Activated CD4-positive, alpha-beta T cell treated with anti-CD3 and anti-CD28 coated beads, Interleukin-2, amount 10 ng/mL, durations not matched to agents 7 days and 5 days (primary cell): Measurements from ENCODE around the gene IKZF1. TPM values are rescaled to one million over a fixed set of nuclear protein-coding genes. Genes with fewer than 3 reads are reported as not detected.

Experiments
- CTCF ChIA-PET: fragments of 350-600 bp; sonication (Branson Sonifier 250); formaldehyde crosslinking; loops from one replicate; lab custom pipeline; 2021; ENCODE audit warnings: antibody characterized with exemption; lab: Charles Lee
- POLR2A ChIA-PET: fragments of 350-600 bp; sonication (Branson Sonifier 250); formaldehyde crosslinking; loops from one replicate; lab custom pipeline; 2021; ENCODE audit warnings: antibody characterized with exemption; lab: Charles Lee
- DNase-seq: peaks from one replicate; pipeline ENCODE4 v3.0.0-alpha.2; 2020
- H3K27ac Mint-ChIP-seq: one replicate; pipeline ENCODE4 v1.8.0; 2021; ENCODE audit warnings: mild to moderate bottlenecking, moderate library complexity, mixed read lengths
- H3K27me3 Mint-ChIP-seq: one replicate; pipeline ENCODE4 v1.8.0; 2021; ENCODE audit warnings: mixed read lengths
- H3K36me3 Mint-ChIP-seq: one replicate; pipeline ENCODE4 v1.8.0; 2021; ENCODE audit warnings: low read depth, mixed read lengths
- H3K4me1 Mint-ChIP-seq: one replicate; pipeline ENCODE4 v1.8.0; 2021; ENCODE audit warnings: mixed read lengths
- H3K4me3 Mint-ChIP-seq: one replicate; pipeline ENCODE4 v1.8.0; 2021; ENCODE audit warnings: mild to moderate bottlenecking, moderate library complexity, mixed read lengths
- H3K9me3 Mint-ChIP-seq: one replicate; pipeline ENCODE4 v1.8.0; 2021; ENCODE audit warnings: mixed read lengths
- total RNA-seq, 2 experiments: library from RNA; stranded (reverse); gene quantifications; one replicate each; pipeline ENCODE4 v1.2.3, GENCODE V29; 2021

The IKZF1 gene
- total RNA-seq, 2 experiments from 2014 or later = 379 to 406 TPM

DNA sequence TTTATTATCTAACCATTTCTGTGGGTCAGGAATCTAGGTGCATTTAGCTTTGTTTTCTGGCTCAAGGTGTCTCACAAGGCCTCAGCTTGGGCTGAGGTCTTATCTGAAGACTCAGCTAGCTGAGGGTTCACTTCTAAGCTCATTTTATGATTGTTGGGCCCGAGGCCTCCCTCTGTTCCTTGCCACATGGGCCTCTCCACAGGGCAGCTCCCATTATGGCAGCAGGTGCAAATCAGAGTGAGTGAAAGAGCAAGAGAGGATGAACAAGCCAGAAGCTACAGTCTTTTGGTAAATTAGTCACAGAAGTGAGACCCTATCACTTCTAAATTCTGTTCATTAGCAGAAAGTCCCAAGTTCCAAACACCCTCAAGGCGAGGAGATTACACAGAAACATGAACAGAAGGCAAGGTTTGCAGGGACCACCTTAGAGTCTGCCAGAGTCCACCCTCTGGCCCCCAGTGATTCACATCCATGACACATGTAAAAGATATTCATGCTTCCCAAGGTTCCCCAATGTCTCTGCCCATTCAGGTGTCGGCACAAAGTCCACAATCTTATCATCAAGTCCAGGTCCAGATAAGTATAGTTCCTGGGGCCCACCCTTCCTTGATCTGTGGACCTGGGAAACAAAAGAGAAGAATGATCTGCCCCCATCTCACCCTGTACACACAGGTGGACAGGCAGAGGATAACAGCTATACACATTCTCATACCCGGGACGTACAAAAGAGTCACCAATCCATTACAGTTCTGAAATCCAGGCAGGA lies 121.9 kb downstream of the IKZF1 start:
- Mint-ChIP-seq H3K4me3 (no peak overlapping the region), H3K27me3 (no peaks in the 10 kb centered on the region), H3K36me3 (no peaks in the 10 kb centered on the region), H3K27ac (no peak overlapping the region), H3K9me3 (no peaks in the 10 kb centered on the region), H3K4me1 (no peaks in the 10 kb centered on the region)
- ChIA-PET POLR2A (no interaction called here), CTCF (interaction anchor here (0.8 to 2.8 kb wide), 2 partner anchors 8 to 221 kb away, joined by 3 to 13 read pairs; no protein-coding TSS in a partner anchor)
- no peak for DNase-seq

DNA sequence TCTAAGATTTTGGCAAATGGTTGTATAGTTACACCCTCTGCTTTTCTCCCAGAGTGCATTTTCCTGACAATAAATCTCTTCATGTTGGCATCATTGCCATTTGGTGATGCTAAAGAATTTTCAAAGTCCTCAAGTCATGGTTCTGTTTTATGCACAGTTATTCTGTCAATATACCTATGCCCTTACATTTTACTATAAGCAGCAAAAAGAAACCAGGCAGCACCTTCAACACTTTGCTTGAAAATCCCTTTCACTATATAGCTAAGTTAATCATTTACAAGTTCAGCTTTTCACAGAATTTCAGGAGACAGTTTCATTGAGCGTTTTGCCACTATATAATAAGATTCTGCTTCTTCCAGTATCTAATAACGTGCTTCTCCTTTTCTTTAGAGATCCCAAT lies 123.0 kb downstream of the IKZF1 start:
- H3K27ac Mint-ChIP-seq = no peak overlapping the region
- CTCF ChIA-PET = interaction anchor here (0.8 to 2.8 kb wide), 3 partner anchors 9 to 222 kb away, joined by 3 to 13 read pairs (median 3); no protein-coding TSS in a partner anchor
- H3K36me3 Mint-ChIP-seq = no peaks in the 10 kb centered on the region
- no peak overlapping the region for H3K4me3 Mint-ChIP-seq
- H3K9me3 Mint-ChIP-seq = no peaks in the 10 kb centered on the region
- POLR2A ChIA-PET = no interaction called here
- no peaks in the 10 kb centered on the region for H3K4me1 Mint-ChIP-seq
- H3K27me3 Mint-ChIP-seq = no peaks in the 10 kb centered on the region
- DNase-seq = no peak

DNA sequence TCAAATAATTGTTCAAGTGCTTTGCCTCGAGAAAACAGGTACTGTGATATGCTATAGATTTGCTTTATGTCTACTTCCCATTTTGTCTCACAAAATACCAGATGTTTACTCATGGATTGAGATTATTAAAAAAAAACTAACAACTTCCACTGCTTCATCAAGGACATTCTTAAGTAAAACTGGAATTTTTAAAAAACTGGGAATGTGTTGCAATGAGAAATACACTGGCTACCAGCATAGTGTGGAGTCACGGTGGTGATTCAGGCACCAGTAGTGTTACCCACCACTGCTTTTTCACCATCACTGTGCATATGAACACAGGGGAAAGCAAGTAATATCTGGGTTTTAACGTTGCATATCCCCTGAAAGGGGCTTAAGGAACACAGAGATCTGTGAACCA lies 124.4 kb downstream of the IKZF1 start:
- Mint-ChIP-seq H3K9me3 (no peaks in the 10 kb centered on the region), H3K4me1 (no peaks in the 10 kb centered on the region), H3K27me3 (no peaks in the 10 kb centered on the region), H3K27ac (no peak overlapping the region), H3K36me3 (no peaks in the 10 kb centered on the region), H3K4me3 (no peak overlapping the region)
- POLR2A ChIA-PET = no interaction called here
- no peak for DNase-seq
- CTCF ChIA-PET = interaction anchor here (1.0 to 2.8 kb wide), 2 partner anchors 11 to 273 kb away, joined by 3 to 13 read pairs; no protein-coding TSS in a partner anchor

GRCh38 chr7:50431316-50431715 lies 126.8 kb downstream of the IKZF1 start:
- Mint-ChIP-seq H3K9me3 (no peaks in the 10 kb centered on the region), H3K27ac (no peak overlapping the region), H3K4me3 (no peak overlapping the region), H3K27me3 (no peaks in the 10 kb centered on the region), H3K36me3 (no peaks in the 10 kb centered on the region), H3K4me1 (no peaks in the 10 kb centered on the region)
- ChIA-PET CTCF (interaction anchor here (0.6 to 2.2 kb wide), 4 partner anchors 11 to 603 kb away, joined by 3 to 6 read pairs (median 4); no protein-coding TSS in a partner anchor), POLR2A (no interaction called here)
- no peak for DNase-seq

DNA sequence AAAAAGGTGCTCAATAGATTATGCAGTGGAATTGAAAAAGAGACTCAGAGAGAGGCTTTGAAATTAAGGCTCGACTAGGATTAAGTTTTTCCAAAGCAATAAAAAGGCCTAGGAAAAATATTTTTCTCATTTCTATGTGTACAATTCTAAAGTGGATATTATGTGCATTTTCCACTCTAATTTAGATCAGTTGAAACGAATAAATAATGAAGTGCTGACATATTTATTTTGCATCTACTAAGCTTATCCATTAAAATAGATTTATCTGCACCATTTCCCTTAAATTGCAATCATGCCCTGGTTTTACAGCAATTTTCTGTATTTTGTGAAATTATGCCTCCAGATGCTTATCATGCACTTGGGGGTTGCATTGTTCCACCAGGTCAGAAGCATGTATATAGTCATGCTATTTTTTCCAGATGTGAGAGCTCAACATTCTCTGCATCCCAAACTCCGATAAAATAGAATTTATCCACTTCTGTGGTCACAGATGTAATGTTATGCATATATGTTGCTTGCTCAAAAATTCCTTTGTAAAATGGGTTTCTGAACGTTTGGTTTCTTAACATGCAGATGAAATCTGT lies 127.3 kb downstream of the IKZF1 start:
- Mint-ChIP-seq H3K4me3 (no peak overlapping the region), H3K4me1 (no peaks in the 10 kb centered on the region), H3K27ac (no peak overlapping the region), H3K36me3 (peaks cover 1% of the 10 kb centered on the region), H3K27me3 (no peaks in the 10 kb centered on the region), H3K9me3 (no peaks in the 10 kb centered on the region)
- ChIA-PET CTCF (interaction anchor here (0.6 to 2.2 kb wide), 3 partner anchors 11 to 308 kb away, joined by 3 to 6 read pairs (median 4); no protein-coding TSS in a partner anchor), POLR2A (no interaction called here)
- no peak for DNase-seq

DNA sequence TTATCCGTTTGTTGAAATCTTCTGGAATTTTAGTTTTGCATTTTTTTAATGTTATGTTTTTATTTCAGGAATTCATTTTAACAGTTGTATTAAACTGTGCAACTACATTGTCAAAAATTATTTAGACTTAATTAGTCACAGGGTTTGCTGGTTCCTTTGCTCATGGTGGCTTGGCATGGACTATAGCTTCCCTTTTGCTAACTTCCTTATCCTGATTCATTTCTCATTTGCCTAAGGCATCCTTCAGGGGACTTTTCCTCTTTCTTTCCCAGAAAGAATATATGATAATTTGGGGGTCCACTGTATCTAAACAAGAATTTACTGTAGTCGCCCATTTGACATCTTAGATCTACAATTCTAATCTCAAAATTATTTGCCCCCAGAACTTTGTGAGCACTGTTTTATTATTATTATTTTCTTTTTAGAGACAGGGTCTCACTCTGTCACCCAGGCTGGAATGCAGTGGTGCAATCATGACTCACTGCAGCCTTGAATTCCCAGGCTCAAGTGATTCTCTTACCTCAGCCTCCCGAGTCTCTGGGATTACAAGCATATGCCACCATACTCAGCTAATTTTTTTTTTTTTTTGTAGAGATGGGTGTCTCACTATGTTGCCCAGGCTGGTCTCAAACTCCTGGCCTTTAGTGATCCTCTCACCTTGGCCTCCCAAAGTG lies 131.8 kb downstream of the IKZF1 start:
- no peak overlapping the region for H3K27ac Mint-ChIP-seq
- no peak for DNase-seq
- ChIA-PET CTCF (no interaction called here), POLR2A (interaction anchor here (0.6 kb wide), 1 partner anchor 236 kb away, joined by 3 read pairs; no protein-coding TSS in a partner anchor)
- H3K27me3 Mint-ChIP-seq = no peaks in the 10 kb centered on the region
- no peaks in the 10 kb centered on the region for H3K9me3 Mint-ChIP-seq
- H3K4me3 Mint-ChIP-seq = no peak overlapping the region
- H3K36me3 Mint-ChIP-seq = peaks cover 21% of the 10 kb centered on the region
- no peaks in the 10 kb centered on the region for H3K4me1 Mint-ChIP-seq

DNA sequence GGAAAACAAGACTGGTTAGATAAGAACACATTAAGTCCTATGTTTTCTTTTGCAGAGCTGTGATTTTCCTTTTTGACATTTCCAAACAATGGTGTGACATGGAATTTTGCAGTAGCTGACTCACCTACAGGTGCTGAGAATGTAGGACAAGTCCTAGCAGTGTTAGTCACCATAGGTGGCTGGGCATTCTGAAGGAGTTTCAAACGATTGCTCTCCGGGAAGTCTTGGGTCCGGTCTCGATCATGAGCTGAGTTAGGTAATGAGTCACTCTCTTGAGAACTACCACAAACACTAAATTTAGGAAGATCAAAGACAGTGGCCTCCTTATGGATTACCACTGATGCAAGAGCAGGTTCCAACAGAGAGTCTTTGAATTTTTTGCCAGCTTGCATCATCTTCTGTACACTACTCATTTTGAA lies 142.0 kb downstream of the IKZF1 start:
- Mint-ChIP-seq H3K4me1 (peaks cover 61% of the 10 kb centered on the region), H3K36me3 (peaks cover 45% of the 10 kb centered on the region), H3K9me3 (no peaks in the 10 kb centered on the region), H3K27me3 (no peaks in the 10 kb centered on the region), H3K4me3 (no peak overlapping the region), H3K27ac (peak overlapping the region; percentile 33)
- DNase-seq = no peak
- ChIA-PET POLR2A (no interaction called here), CTCF (interaction anchor here (1.2 kb wide), 1 partner anchor 8 kb away, joined by 3 read pairs; no protein-coding TSS in a partner anchor)

DNA sequence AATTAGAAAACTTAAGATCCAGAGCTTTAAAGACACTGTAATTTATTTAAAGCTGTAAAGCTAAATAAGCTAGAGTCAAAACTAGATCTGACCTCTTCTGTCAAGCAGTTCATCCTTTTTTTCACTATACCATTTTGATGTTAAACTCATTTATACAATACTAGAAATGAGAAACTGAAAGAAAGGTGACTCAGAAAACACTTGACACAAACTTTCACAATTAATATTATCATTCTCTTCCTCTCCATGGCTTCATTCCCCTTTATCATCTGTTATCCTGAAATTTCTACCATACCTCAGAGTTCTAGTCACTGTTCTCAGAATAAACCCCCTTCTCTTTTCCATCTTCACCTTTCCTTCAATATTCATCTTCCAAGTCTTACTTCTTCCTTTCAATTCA lies 144.3 kb downstream of the IKZF1 start:
- Mint-ChIP-seq H3K27ac (peak overlapping the region; percentile 96), H3K4me1 (peaks cover 60% of the 10 kb centered on the region), H3K27me3 (peaks cover 7% of the 10 kb centered on the region), H3K4me3 (peak overlapping the region; percentile 92), H3K36me3 (peaks cover 31% of the 10 kb centered on the region), H3K9me3 (no peaks in the 10 kb centered on the region)
- ChIA-PET CTCF (interaction anchor here (1.3 kb wide), 1 partner anchor 25 kb away, joined by 4 read pairs; no protein-coding TSS in a partner anchor), POLR2A (no interaction called here)
- DNase-seq = no peak

- Mint-ChIP-seq H3K36me3 (peaks cover 24% of the 10 kb centered on the region), H3K27ac (peak overlapping the region; percentile 96), H3K9me3 (no peaks in the 10 kb centered on the region), H3K4me3 (peak overlapping the region; percentile 92), H3K4me1 (peaks cover 54% of the 10 kb centered on the region), H3K27me3 (peaks cover 8% of the 10 kb centered on the region)
- ChIA-PET POLR2A (no interaction called here), CTCF (interaction anchor here (0.9 to 1.3 kb wide), 3 partner anchors 26 to 306 kb away, joined by 3 to 4 read pairs (median 4); no protein-coding TSS in a partner anchor)
- no peak for DNase-seq
These were observed 145.0 kb downstream of the IKZF1 start for GRCh38 chr7:50449501-50449880.

DNA sequence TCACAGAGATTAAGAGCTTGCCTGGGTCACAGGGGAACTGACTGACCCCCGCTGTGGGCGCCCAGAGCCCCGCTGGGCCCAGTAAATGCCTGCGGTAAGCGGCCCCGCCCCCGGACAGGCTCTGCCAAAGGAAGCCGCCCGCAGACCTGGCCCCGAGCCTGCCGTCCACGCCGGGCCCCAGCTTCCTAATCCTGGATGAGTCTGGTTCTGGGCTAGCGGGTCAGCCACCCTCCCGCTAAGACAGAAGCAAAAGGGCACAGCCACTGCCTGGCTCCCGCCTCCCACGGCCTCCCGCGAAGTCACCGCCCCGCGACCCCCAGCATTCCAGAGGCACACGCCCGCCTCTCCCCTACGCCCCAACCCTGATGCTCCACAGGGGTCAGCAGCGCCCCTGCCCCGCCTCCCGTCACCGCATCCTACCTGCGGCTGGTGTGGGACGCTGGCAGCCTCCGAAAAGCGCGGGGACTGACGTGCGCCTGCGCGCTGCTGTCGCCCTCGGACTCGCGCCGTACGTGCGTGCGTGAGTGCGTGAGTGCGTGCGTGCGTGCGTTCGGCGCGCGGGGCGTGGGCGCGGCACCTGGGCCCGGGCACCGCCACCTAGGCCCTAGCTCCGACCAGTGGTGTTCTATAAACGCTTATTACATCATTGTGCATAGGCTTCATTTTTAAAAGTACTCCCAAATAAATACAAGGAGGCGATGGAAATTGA lies 145.5 kb downstream of the IKZF1 start, which contains the start of gene FIGNL1:
Gene FIGNL1 (minus strand): TSS at position 470 of the 709 bp plus-strand sequence. CDS start 3,063 bp downstream, outside the sequence.
- no peaks in the 10 kb centered on the region for H3K9me3 Mint-ChIP-seq
- ChIA-PET POLR2A (no interaction called here), CTCF (interaction anchor here (0.9 kb wide), 2 partner anchors 32 to 306 kb away, joined by 3 to 4 read pairs; no protein-coding TSS in a partner anchor)
- H3K4me1 Mint-ChIP-seq = peaks cover 51% of the 10 kb centered on the region
- peaks cover 20% of the 10 kb centered on the region for H3K36me3 Mint-ChIP-seq
- H3K27me3 Mint-ChIP-seq = peaks cover 8% of the 10 kb centered on the region
- DNase-seq = peak; percentile 83
- peak within 1 kb of the TSS; percentile 92 for H3K4me3 Mint-ChIP-seq
- H3K27ac Mint-ChIP-seq = peak within 1 kb of the TSS; percentile 96

DNA sequence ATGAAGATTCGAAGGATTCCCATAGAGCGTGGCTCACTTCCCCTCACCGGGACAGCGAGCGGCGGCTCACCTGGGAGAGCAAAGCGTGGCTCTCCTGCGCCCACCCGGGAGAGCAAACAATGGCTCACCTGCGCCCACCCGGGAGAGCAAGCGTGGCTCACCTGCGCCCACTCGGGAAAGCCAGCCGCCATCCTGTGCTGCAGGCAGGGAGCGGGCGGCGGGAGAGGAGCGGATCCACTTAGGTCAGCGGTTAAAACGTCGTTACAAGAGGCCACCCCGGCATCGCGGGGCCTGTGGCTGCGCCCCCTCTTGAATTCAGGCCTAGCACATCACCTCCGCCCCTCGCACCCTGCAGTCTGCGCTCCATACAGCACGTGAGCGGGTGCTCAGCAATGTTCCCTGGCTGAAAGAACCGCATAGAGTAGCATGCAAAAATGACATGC lies 146.1 kb downstream of the IKZF1 start:
- Mint-ChIP-seq H3K4me1 (peaks cover 45% of the 10 kb centered on the region), H3K27ac (peak overlapping the region; percentile 96), H3K36me3 (peaks cover 16% of the 10 kb centered on the region), H3K9me3 (no peaks in the 10 kb centered on the region), H3K27me3 (peaks cover 11% of the 10 kb centered on the region), H3K4me3 (peak overlapping the region; percentile 92)
- ChIA-PET POLR2A (no interaction called here), CTCF (no interaction called here)
- peak; percentile 15 for DNase-seq
